DOHH2 (cell line): ENCODE results near the gene NKX3-2.

Source experiments
- EZH2phosphoT487 ChIP-seq: fragments of 200-600 bp; sonication (generic); IDR thresholded peaks from 2 replicates; pipeline ENCODE4 v1.6.1; 2017; ENCODE audit warnings: borderline replicate concordance, mild to moderate bottlenecking, antibody characterized with exemption, low read length, moderate library complexity, mixed read lengths
- TF ChIP-seq, protein P1 (sequence below): fragments of 200-600 bp; sonication (generic); IDR thresholded peaks from one replicate; pipeline ENCODE4 v1.5.1; 2014; ENCODE audit warnings: antibody characterized with exemption, mild to moderate bottlenecking, low read depth, low read length; ENCODE audit not compliant: poor library complexity, severe bottlenecking

DNA sequence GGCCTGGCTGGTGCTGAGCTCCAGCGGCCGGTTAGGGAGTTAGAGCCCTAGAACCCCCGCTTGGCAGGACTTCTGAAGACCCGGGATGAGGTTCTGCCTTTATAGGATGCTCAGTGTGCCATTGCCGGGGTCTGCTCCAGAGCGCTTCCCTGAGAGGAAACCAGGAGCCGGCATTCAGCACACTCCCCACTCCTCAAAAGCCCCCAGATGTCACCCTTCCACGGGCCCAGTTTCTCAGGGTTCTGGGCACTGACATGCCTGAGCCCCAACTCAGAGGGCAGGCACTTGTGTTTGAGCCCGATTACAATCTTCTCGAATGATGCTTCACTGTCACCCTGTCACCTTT is 6.5 kb downstream of the NKX3-2 start:
- TF ChIP-seq, protein P1, sequence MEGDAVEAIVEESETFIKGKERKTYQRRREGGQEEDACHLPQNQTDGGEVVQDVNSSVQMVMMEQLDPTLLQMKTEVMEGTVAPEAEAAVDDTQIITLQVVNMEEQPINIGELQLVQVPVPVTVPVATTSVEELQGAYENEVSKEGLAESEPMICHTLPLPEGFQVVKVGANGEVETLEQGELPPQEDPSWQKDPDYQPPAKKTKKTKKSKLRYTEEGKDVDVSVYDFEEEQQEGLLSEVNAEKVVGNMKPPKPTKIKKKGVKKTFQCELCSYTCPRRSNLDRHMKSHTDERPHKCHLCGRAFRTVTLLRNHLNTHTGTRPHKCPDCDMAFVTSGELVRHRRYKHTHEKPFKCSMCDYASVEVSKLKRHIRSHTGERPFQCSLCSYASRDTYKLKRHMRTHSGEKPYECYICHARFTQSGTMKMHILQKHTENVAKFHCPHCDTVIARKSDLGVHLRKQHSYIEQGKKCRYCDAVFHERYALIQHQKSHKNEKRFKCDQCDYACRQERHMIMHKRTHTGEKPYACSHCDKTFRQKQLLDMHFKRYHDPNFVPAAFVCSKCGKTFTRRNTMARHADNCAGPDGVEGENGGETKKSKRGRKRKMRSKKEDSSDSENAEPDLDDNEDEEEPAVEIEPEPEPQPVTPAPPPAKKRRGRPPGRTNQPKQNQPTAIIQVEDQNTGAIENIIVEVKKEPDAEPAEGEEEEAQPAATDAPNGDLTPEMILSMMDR = no peak
- TF ChIP-seq EZH2phosphoT487 = no peak
